Thyroid gland (tissue), 4 donors: ENCODE measurements around the gene INSL3. TPM values are rescaled to one million over a fixed set of nuclear protein-coding genes. Genes with fewer than 3 reads are reported as not detected.

Experiments used
- DNase-seq, 2 donors: peaks; one replicate each; pipeline ENCODE4 v3.0.0-alpha.2; 2019
- H3K27ac ChIP-seq, 3 donors: fragments of 200-600 bp; sonication (generic); 1 replicate in 2 of 3; 2 replicates in 1 of 3; pipeline ENCODE4 v1.5.1; 2016 to 2019; ENCODE audit warnings: mild to moderate bottlenecking in 1 of 3, moderate library complexity in 1 of 3
- H3K27me3 ChIP-seq: fragments of 200-600 bp; sonication (generic); one replicate; pipeline ENCODE4 v1.5.1; 2019
- H3K36me3 ChIP-seq, 2 donors: fragments of 200-600 bp; sonication (generic); one replicate each; pipeline ENCODE4 v1.5.1; 2016 to 2019
- H3K4me1 ChIP-seq, 2 donors: fragments of 200-600 bp; sonication (generic); one replicate each; pipeline ENCODE4 v1.5.1; 2017 to 2019
- H3K4me3 ChIP-seq, 3 donors: fragments of 200-600 bp; sonication (generic); replicated peaks in 1 of 3; 1 replicate in 2 of 3; 2 replicates in 1 of 3; pipeline ENCODE4 v1.5.1; 2016; ENCODE audit warnings: mild to moderate bottlenecking in 1 of 3
- H3K9me3 ChIP-seq: fragments of 200-600 bp; sonication (generic); one replicate; pipeline ENCODE4 v1.5.1; 2017
- CTCF ChIP-seq, 6 experiments: fragments of 200-600 bp in 3 of 6; fragments of 450-650 bp in 3 of 6; sonication (generic) in 3 of 6; IDR thresholded peaks; one replicate each; pipeline ENCODE4 v1.5.1; 2016 to 2019; ENCODE audit warnings: antibody characterized with exemption in 6 of 6, mild to moderate bottlenecking in 2 of 6, inconsistent platforms in 1 of 6, moderate library complexity in 1 of 6
- POLR2A ChIP-seq, 2 donors: fragments of 450-650 bp; IDR thresholded peaks; one replicate each; pipeline ENCODE4 v1.6.1; 2017; ENCODE audit warnings: antibody characterized with exemption in 2 of 2, mild to moderate bottlenecking in 2 of 2, moderate library complexity in 1 of 2
- WGBS, 2 donors: methylation state at CpG; one replicate each; pipeline ENCODE4 v1.1.5; 2017; 5-methylcytosine and 5-hydroxymethylcytosine counted together
- intact Hi-C: fragments of 100-400 bp; cut with DNase I; formaldehyde crosslinking; loops from one replicate; pipeline ENCODE4 v1.15.1; 2023
- total RNA-seq, 4 donors: library from RNA; depleted of rRNA; stranded (reverse); fragments of >200 nt; gene quantifications; one replicate each; pipeline ENCODE4 v1.2.3, GENCODE V29; 2016

Gene INSL3
- total RNA-seq, 4 donors from 2014 or later = 0.89 to 0.94 TPM; not detected in 2

GRCh38 chr19:17843908-17844490, 22.7 kb upstream of the INSL3 start:
- DNase-seq = no peak
- no peak overlapping the region for H3K4me3 ChIP-seq
- no peak for TF ChIP-seq POLR2A (IDR thresholded peaks at IDR 0.05)
- no peak for TF ChIP-seq CTCF (IDR thresholded peaks at IDR 0.05)
- no peak overlapping the region for H3K27ac ChIP-seq
- peaks cover 3 to 15% of the 10 kb centered on the region in 2 donors for H3K4me1 ChIP-seq
- H3K27me3 ChIP-seq = peaks cover 4% of the 10 kb centered on the region
- WGBS, 2 donors = 81 to 83% methylated on average over 11 to 12 of the region's 14 CpGs
- H3K36me3 ChIP-seq = no peaks in the 10 kb centered on the region
- intact Hi-C loops = no loop called here
- no peaks in the 10 kb centered on the region for H3K9me3 ChIP-seq

GRCh38 chr19:17843292-17843827, 22.0 kb upstream of the INSL3 start:
- intact Hi-C loops = no loop called here
- Histone ChIP-seq H3K27ac (no peak overlapping the region), H3K9me3 (no peaks in the 10 kb centered on the region), H3K4me3 (no peak overlapping the region), H3K4me1 (peaks cover 3 to 15% of the 10 kb centered on the region in 2 donors), H3K36me3 (no peaks in the 10 kb centered on the region), H3K27me3 (peaks cover 4% of the 10 kb centered on the region)
- TF ChIP-seq POLR2A (IDR thresholded peaks at IDR 0.05) = no peak
- TF ChIP-seq CTCF (IDR thresholded peaks at IDR 0.05) = no peak
- no peak for DNase-seq
- WGBS, 2 donors = 86 to 94% methylated on average over 8 of the region's 9 CpGs

GRCh38 chr19:17842663-17843291, 21.5 kb upstream of the INSL3 start:
- TF ChIP-seq CTCF (IDR thresholded peaks at IDR 0.05) (no peak), POLR2A (IDR thresholded peaks at IDR 0.05) (no peak)
- Histone ChIP-seq H3K27me3 (peaks cover 1% of the 10 kb centered on the region), H3K36me3 (no peaks in the 10 kb centered on the region), H3K4me1 (peaks cover 3 to 9% of the 10 kb centered on the region in 2 donors), H3K9me3 (no peaks in the 10 kb centered on the region), H3K4me3 (peak overlapping the region in 1 of 3 donors; percentile 9), H3K27ac (no peak overlapping the region)
- 41 to 75% methylated on average over 2 to 6 of the region's 20 CpGs for WGBS, 2 donors
- DNase-seq = no peak
- intact Hi-C loops = no loop called here

GRCh38 chr19:17841810-17842662, 20.7 kb upstream of the INSL3 start:
- TF ChIP-seq CTCF (IDR thresholded peaks at IDR 0.05) = no peak
- no peak for TF ChIP-seq POLR2A (IDR thresholded peaks at IDR 0.05)
- peak overlapping the region in 1 of 3 donors; percentile 9 for H3K4me3 ChIP-seq
- no peaks in the 10 kb centered on the region for H3K9me3 ChIP-seq
- no peaks in the 10 kb centered on the region for H3K36me3 ChIP-seq
- intact Hi-C loops = no loop called here
- H3K27ac ChIP-seq = no peak overlapping the region
- H3K27me3 ChIP-seq = no peaks in the 10 kb centered on the region
- 18 to 19% methylated on average over 26 to 28 of the region's 56 CpGs for WGBS, 2 donors
- H3K4me1 ChIP-seq = peaks cover 3 to 8% of the 10 kb centered on the region in 2 donors
- DNase-seq = peak; percentile 48 to 55
